GM18520 (cell line): ENCODE results near the gene CCDC28A.

Source experiments
- ATAC-seq: cut with Tn5 transposase; IDR thresholded peaks from one replicate; pipeline ENCODE4 v1.9.1; 2021; ENCODE audit not compliant: unreplicated experiment

Gene CCDC28A

GRCh38 chr6:138795809-138796603 is 22.4 kb downstream of the CCDC28A start, which contains the start of gene ECT2L:
Gene ECT2L, plus strand, starts transcription at chr6:138796087. Its CDS starts 17,188 bp downstream, at chr6:138813275.
- ATAC-seq = no peak

GRCh38 chr6:138796771-138797170 is 23.2 kb downstream of the CCDC28A start:
- no peak for ATAC-seq

GRCh38 chr6:138797806-138798446 is 24.4 kb downstream of the CCDC28A start:
- ATAC-seq = no peak

DNA sequence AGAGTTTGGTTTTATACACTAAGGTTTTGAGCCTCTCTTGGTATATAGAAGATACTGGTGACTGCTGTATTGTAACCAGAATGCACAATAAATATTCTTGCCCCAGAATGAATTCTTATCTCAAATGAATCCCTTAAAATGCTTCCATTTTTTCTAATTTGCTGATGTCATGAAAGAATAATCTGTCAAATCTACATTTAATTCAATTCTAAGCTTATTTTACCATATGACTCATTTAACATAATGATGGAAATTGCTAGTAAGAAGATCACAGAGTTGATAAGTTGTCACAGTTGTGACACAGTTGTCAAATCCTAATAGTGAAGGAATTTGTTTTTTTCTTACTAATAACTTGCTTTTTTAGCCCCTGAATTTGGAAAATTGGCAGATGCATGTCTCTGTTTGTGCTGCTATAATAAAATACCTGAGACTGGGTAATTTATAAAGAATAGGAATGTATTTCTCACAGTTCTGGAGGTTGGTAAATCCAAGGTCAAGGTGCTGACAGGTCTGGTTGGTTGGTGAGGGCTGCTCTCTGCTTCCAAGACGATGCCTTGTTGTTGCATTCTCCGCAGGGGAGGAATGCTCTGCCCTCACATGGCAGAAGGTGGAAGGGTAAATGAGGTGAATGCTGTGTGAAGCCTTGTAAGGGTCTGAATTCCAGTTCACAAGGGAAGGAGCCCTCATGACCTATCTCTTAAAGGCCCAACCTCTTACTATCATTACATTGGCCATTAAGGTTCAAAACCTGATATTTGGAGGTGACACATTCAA is 27.0 kb downstream of the CCDC28A start:
- ATAC-seq = no peak

DNA sequence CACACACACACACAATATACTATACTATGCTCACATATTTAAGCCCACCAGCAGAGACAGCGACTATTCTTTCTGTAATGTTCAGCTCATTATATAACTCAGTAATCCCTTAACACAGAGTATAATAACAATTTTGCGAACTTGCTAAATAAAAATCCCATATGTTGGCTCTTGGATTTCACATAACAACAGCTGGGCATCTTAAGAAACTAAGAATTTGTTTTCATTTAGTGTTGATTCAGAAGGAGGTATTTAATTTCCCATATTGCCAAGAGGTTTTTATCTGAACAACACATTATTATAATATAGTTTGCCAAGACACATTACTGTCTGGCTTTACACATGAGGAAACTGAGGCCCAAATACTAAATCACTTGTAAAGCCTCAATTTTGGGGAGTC is 29.8 kb downstream of the CCDC28A start:
- no peak for ATAC-seq

DNA sequence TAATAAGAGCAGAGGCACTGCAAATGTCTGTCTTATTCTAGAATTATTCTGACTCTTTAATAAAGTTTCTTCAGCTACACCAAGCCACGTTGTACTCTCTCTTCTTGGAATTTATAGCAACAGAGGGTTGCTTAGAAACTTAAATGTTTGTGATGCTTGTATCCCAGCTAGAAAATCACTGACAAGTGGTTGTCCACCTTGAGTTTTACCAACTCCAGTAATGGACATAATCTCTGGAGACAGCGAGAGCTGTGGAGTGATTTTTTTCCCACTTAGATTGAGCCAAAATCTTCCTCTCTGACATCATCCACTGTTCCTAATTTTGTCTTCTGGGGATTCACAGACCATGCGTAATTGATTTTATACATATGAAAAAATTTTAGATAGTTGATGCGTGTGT is 30.3 kb downstream of the CCDC28A start:
- no peak for ATAC-seq

DNA sequence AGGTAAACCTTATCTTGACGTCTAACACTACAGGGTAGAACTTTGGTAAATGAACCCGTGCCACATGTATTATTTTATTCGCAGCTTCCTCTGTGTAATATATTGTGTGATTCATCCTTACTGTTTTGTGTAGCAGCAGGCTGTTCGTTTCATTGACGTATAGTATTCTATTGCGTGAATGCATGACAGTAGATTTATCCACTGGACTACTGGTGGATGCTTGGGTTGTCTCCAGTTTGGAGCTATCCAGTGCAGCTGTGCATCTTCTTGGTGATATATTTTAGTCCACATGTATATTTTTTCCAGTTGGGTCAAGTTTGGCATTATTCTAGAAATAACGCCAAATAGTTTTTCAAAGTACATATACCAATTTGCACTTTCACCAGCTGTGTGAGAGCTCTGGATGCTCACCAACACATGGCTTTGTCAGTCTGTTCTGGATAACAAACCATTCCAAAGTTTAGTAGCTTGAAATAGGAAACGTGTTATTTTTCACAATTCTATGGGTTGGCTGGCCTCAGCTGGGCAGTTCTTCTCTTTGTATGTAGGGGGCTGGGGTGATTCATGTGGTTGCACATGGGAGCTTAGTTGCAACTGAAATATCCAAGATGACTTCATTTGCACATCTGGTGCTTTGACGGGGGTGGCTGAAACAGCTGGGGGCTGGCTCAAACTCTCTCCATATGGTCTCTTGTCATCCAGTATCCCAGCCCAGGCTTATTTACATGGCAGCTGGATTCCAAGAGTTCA is 31.6 kb downstream of the CCDC28A start:
- no peak for ATAC-seq

DNA sequence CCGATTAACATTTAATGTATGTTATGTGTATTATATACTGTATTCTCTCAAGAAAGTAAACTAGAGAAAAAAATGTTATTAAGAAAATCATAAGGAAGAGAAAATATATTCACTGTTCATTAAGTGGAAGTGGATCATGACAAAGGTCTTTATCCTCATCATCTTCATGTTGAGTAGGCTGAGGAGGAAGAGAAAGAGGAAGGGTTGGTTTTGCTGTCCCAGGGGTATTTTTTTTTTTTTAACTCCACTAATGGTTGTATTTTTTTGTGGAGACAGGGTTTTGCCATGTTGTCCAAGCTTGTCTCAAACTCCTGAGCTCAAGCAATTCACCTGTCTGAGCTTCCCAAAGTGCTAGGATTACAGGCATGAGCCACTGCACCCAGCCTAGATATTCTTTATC is 33.3 kb downstream of the CCDC28A start:
- no peak for ATAC-seq

DNA sequence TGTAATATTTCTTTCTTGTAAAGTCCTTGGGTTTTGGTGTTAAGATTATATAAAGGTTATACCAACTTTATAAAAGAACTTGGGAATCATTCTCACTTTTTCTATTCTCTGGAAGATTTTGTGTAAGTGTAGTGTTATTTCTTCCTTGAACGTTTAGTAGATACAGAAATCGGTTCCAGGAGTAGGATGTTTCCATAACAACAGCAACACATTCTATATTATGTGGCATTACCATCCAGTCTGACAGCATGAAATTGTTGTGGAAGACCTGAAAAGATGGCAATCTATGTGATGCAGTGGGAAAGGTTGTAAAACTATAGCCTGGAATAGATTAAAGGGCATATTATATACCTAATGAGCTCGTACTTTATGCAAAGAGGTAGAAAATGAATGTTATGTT is 36.1 kb downstream of the CCDC28A start:
- ATAC-seq = no peak

DNA sequence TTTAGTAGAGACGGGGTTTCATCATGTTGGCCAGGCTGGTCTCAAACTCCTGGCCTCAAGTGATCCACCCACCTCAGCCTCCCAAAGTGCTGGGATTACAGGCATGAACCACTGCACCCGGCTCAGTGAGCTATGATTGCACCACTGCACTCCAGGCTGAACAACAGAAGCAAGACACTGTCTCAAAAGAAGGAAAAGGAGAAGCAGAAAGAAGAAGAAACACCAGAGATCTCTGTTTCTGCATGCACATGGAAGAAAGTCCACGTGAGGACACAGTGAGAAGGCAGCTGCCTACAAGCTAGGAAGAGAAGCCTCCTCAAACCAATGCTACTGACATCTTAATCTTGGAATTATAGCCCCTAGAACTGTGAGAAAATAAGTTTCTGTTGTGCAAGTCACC is 38.3 kb downstream of the CCDC28A start:
- ATAC-seq = no peak

DNA sequence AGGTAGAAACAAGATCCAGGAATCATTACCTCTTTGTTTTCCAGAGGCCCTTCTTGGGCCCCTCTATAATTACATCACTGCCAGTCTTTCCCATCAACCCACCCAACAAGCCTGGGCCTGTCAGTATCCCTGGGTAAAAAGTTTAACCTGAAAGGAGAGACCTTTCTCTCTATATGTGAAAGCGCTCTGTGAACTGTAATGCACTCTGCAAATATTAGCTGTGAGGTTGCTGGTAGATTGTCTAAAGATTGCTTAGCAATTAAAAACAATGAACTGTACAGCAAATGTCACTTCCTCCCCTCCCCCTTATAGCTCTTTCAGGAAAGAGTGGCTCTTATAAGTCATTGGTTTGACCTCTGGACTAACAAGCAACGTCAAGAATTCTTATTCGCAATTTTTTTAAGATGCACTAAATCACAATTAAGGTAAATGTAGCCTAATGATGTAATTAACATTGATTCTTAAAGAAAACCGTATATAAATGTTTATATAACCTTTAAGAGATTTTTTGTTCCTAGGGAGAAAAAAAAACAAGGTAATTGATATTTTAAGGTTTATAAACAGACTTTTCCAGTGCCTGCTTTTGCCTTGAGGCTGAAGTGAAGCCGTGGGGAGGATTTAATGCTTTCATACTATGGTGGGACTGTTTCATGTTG is 40.7 kb downstream of the CCDC28A start:
- ATAC-seq = no peak

GRCh38 chr6:138815221-138815620 is 41.7 kb downstream of the CCDC28A start:
- no peak for ATAC-seq

- peak; percentile 64 for ATAC-seq
Observed at GRCh38 chr6:138815797-138816528, 42.4 kb downstream of the CCDC28A start.

DNA sequence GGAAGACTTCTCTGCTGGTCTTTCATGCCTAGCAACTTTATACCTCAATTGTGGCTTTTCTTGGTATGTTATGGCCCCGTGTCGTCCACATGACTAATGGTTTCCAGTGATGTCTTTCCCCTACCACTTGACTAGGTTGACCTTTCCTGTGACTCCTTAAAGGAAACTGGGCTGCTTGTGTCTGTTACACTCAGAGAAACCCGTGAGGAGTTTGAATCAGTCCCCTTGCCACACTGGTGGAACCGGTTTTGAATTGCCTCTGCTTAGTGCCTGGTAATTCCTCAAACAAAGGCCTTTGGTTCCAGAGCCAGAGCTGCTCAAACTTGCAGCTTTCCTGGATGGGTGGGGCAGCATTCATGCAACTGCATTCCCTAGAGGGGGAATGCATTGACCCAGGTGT is 44.2 kb downstream of the CCDC28A start:
- ATAC-seq = no peak

DNA sequence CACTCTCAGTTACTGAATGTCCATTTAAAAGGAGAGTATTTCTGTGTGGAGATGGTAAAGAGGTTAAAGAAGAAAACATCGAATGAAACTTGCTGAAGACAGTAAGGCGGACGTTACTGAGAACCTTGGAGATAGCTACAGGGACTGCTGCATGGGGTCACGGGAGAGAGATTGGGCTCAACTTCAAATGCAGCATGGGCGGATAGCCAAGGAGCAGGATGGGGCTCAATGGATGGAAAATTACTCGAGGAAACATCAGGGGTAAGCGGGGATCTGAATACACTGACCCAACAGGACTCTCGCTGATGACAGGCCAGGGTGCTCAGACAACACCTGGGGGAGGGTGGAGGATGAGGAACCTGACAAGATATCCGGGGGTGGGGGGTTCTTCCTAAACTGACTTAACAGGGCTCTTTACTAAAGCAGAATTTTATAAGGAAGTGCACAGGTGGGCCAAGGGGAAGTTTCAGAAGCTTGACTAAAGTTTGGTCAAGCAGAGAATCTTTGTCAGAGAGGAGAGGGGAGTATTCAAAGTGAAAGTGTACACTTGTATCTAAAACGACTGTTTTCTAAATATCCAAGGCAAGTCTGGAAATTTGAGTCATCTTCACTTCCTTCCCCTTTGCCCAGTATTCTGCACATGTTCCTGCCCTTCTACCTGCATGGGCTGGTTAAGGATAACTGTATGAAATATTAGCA is 45.1 kb downstream of the CCDC28A start:
- no peak for ATAC-seq

GRCh38 chr6:138821519-138821918 is 48.0 kb downstream of the CCDC28A start:
- ATAC-seq = no peak

DNA sequence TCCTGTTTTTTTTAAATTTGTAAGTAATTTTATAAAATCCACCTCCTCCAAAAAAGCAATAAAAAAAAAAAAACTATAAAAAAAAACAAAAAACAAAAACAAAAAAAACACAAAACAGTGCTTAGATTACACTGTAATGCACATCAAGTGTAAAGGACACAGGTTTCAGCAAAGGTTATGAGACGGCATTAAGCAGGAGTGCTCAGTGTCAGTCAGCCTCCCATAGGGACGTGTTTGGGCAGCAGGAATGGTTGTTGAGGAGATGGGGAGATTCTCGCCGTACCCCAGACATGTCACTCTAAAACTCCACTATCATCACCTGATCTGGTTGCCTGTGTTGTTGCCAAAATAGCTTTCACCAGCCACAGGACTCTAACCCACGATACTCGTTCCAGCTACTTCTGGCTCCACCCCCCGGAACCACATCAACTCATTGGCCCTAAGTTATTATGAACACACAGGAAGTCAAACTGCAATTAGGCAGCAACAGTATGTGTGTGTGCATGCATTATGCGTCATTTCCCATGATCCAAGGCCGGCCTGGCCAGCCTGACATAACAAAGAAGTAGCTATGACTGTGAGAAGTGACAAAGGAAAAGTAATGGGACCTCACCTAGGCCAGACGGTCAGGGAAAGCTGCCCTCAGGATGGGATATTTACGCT is 51.0 kb downstream of the CCDC28A start:
- ATAC-seq = no peak

GRCh38 chr6:138830248-138830647 is 56.7 kb downstream of the CCDC28A start:
- ATAC-seq = no peak

GRCh38 chr6:138832182-138832581 is 58.6 kb downstream of the CCDC28A start:
- ATAC-seq = no peak
